ENCODE measurements around the gene MROH8. TPM values are rescaled to one million over a fixed set of nuclear protein-coding genes. Genes with fewer than 3 reads are reported as not detected.

MROH8 gene
- total and polyA plus RNA-seq, 2 of the 13 experiments (the other 11 are each of a cell fraction or from before 2014, with no cell fraction given), result 2.6 to 5.5 TPM

- Histone ChIP-seq H3K27ac (ENCODE audit: extremely low read length, insufficient read depth, low read length) (no peak overlapping the region), H3K27me3 (ENCODE audit: control insufficient read depth in 1 of 2, insufficient read depth in 2 of 2, low read length in 2 of 2) (no peaks in the 10 kb centered on the region), H3K4me1 (ENCODE audit: insufficient read depth, low read length) (peaks cover 36% of the 10 kb centered on the region), H3K9ac (ENCODE audit: insufficient read depth, low read depth, low read length) (no peak overlapping the region), H4K20me1 (ENCODE audit: insufficient read depth, low read length) (no peaks in the 10 kb centered on the region), H3K79me2 (ENCODE audit: insufficient read depth, low read length) (no peaks in the 10 kb centered on the region), H3K4me2 (ENCODE audit: low read depth, low read length) (no peak overlapping the region), H2AFZ (ENCODE audit: low read length) (no peak overlapping the region), H3K9me3 (ENCODE audit: low read length) (no peaks in the 10 kb centered on the region), H3K4me3 (replicated peaks in 1 of 3; ENCODE audit: insufficient read depth in 1 of 3, low read depth in 2 of 3, low read length in 3 of 3) (no peak overlapping the region), H3K36me3 (replicated peaks in 1 of 2; ENCODE audit: control insufficient read depth in 1 of 2, insufficient read depth in 2 of 2, low read length in 2 of 2) (no peaks in the 10 kb centered on the region)
- no TSS peak for BruUV-seq (replicated peaks)
- CTCF ChIA-PET (ENCODE audit: low intra/inter-chr PET ratio, low total read pairs), result no interaction called here
- intact Hi-C loops (cut with micrococcal nuclease; ENCODE audit: unreplicated experiment) (no loop called here), in situ Hi-C loops (cut with HindIII; ENCODE audit: extremely low pct_ligation_motif_present, low pct_unique_long_range_greater_than_20kb) (no loop called here)
- ATAC-seq, result no peak
- TF ChIP-seq ZBTB34 (CRISPR knock-in tag; IDR thresholded peaks at IDR 0.05) (no peak), HNF4G (IDR thresholded peaks at IDR 0.05; ENCODE audit: borderline replicate concordance, low read depth, low read length) (no peak), HNF4G (CRISPR knock-in tag; IDR thresholded peaks at IDR 0.05; ENCODE audit: borderline replicate concordance, low read depth) (no peak), ZBTB4 (CRISPR knock-in tag; IDR thresholded peaks at IDR 0.05; ENCODE audit: borderline replicate concordance) (no peak), HBP1 (CRISPR knock-in tag; IDR thresholded peaks at IDR 0.05; ENCODE audit: low read depth) (no peak), PHB2 (IDR thresholded peaks at IDR 0.05; ENCODE audit: partially characterized antibody) (no peak), RNF219 (CRISPR knock-in tag; IDR thresholded peaks at IDR 0.05) (no peak), ZNF317 (CRISPR knock-in tag; IDR thresholded peaks at IDR 0.05) (no peak), PAF1 (CRISPR knock-in tag; IDR thresholded peaks at IDR 0.05) (no peak), ZNF747 (CRISPR knock-in tag; IDR thresholded peaks at IDR 0.05; ENCODE audit: borderline replicate concordance) (no peak), ZNF143 (CRISPR knock-in tag; IDR thresholded peaks at IDR 0.05) (no peak), POLR2AphosphoS5 (IDR thresholded peaks at IDR 0.05; ENCODE audit: low read depth, low read length) (no peak), FIP1L1 (IDR thresholded peaks at IDR 0.05; ENCODE audit: borderline replicate concordance, insufficient read depth, low read depth, low read length) (no peak), ZNF784 (CRISPR knock-in tag; IDR thresholded peaks at IDR 0.05; ENCODE audit: borderline replicate concordance) (no peak)
- POLR2A ChIA-PET, result interaction anchor here (1.6 kb wide), 1 partner anchor 24 kb away, joined by 7 read pairs; the partner anchor contains the start of genes MROH8 and RPN2
- WGBS (ENCODE audit: low lambda C conversion rate), result 93% methylated on average over 6 of the region's 6 CpGs
- FAIRE-seq, result no peak
- DNase-seq (ENCODE audit: low spot score), result no peak
Observed at GRCh38 chr20:37154684-37155298, 24.6 kb downstream of the MROH8 start.

Measured in HepG2 (cell line).